Muscle layer of colon (tissue), 2 donors: ENCODE results near the gene DGCR2.
"Not testable (repeated sequence)": the region's sequence is repeated elsewhere in the genome, so short reads cannot be mapped to it uniquely, and the experiment has no call there.

Experiments
- H3K27ac ChIP-seq: one replicate; pipeline ENCODE4 v1.7.0; 2013; ENCODE audit warnings: low read depth, mild to moderate bottlenecking, low read length, moderate library complexity
- H3K27me3 ChIP-seq, 2 donors: one replicate each; pipeline ENCODE4 v1.7.0; 2013; ENCODE audit warnings: low read length in 2 of 2, mild to moderate bottlenecking in 2 of 2; ENCODE audit not compliant: insufficient read depth in 2 of 2, control insufficient read depth in 1 of 2
- H3K36me3 ChIP-seq: one replicate; pipeline ENCODE4 v1.7.0; 2013; ENCODE audit warnings: mild to moderate bottlenecking, low read length; ENCODE audit not compliant: insufficient read depth
- H3K4me1 ChIP-seq: one replicate; pipeline ENCODE4 v1.7.0; 2013; ENCODE audit warnings: mild to moderate bottlenecking, low read length; ENCODE audit not compliant: insufficient read depth
- H3K4me3 ChIP-seq, 2 donors: one replicate each; pipeline ENCODE4 v1.7.0; 2013; ENCODE audit warnings: low read length in 2 of 2, low read depth in 1 of 2, mild to moderate bottlenecking in 1 of 2, moderate library complexity in 1 of 2
- H3K9ac ChIP-seq: one replicate; pipeline ENCODE4 v1.7.0; 2013; ENCODE audit warnings: low read length
- H3K9me3 ChIP-seq: one replicate; pipeline ENCODE4 v1.7.0; 2013; ENCODE audit warnings: mild to moderate bottlenecking, low read length
- donor health status: abdominal sarcoma.
- donor health status: Adenocarcinoma of cecum.

The DGCR2 gene

DNA sequence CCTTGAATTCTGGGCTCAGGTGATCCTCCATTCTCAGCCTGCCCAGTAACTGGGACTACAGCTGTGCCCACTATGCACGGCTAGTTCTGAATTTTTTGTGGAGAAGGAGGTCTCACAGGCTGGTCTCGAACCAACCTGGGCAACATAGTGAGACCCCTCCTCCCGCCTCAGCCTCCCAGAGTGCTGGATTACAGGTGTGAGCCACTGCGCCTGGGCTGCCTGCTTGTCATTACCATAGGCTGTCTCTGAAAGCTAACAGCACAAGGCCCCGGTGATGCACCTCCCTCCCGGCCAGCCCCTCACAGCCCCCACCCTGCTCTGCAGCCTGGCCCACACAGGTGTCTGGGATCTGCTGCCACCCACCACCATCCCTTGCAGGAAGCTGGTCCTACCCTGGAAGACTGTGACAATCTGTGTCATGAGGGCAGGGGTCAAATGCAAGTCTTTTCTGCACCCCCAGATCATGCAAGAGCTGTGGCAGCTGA lies 82.4 kb downstream of the DGCR2 start:
- no peak overlapping the region for H3K9ac ChIP-seq
- no peaks in the 10 kb centered on the region for H3K27me3 ChIP-seq
- H3K36me3 ChIP-seq, result peaks cover 51% of the 10 kb centered on the region
- H3K4me1 ChIP-seq, result no peaks in the 10 kb centered on the region
- no peak overlapping the region for H3K27ac ChIP-seq
- H3K4me3 ChIP-seq, result no peak overlapping the region
- no peaks in the 10 kb centered on the region for H3K9me3 ChIP-seq

DNA sequence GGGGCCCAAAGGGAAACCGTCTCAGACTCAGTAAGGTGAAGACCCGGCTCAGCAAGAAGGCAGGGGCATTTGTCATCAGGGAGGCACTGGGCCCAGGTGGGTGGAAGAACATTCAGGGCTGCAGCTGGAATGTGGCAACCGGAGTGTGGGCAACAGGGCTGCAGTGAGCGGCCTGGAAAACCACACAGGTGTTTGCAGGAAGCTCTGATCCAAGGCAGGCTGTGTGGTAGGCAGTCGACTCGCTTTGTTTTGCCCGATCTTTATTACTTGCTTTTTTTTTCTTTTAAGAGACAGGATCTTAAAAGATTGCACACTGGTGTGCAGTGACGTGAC lies 82.8 kb downstream of the DGCR2 start:
- H3K4me1 ChIP-seq, result no peaks in the 10 kb centered on the region
- no peaks in the 10 kb centered on the region for H3K9me3 ChIP-seq
- H3K27ac ChIP-seq, result no peak overlapping the region
- no peak overlapping the region for H3K4me3 ChIP-seq
- no peak overlapping the region for H3K9ac ChIP-seq
- H3K27me3 ChIP-seq, result no peaks in the 10 kb centered on the region
- peaks cover 46% of the 10 kb centered on the region for H3K36me3 ChIP-seq

GRCh38 chr22:19038728-19039447 lies 83.3 kb downstream of the DGCR2 start:
- Histone ChIP-seq H3K4me1 (no peaks in the 10 kb centered on the region), H3K9me3 (no peaks in the 10 kb centered on the region), H3K27ac (no peak overlapping the region), H3K27me3 (no peaks in the 10 kb centered on the region), H3K9ac (no peak overlapping the region), H3K36me3 (peaks cover 41% of the 10 kb centered on the region), H3K4me3 (no peak overlapping the region)

DNA sequence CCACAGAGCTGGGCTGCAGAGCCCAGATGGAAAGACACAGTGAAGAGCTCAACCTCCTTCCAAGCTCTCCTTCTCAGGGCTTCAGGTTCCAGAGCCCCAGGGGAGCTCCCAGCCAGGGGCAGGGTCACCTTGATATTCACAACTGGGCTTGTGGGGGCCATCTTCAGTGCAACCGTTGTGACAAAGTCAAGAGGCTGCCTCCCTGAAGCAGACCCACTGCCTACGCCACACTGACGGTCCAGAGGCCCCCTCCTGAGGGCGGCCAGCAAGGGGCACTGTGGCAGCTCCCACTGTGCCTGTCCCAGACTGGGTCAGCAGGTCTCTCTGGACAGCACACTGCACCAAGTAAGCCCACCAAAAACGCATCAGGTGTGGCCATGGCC lies 84.1 kb downstream of the DGCR2 start:
- H3K27ac ChIP-seq, result no peak overlapping the region
- H3K9ac ChIP-seq, result no peak overlapping the region
- no peak overlapping the region for H3K4me3 ChIP-seq
- H3K27me3 ChIP-seq, result no peaks in the 10 kb centered on the region
- no peaks in the 10 kb centered on the region for H3K9me3 ChIP-seq
- H3K36me3 ChIP-seq, result peaks cover 35% of the 10 kb centered on the region
- H3K4me1 ChIP-seq, result no peaks in the 10 kb centered on the region

DNA sequence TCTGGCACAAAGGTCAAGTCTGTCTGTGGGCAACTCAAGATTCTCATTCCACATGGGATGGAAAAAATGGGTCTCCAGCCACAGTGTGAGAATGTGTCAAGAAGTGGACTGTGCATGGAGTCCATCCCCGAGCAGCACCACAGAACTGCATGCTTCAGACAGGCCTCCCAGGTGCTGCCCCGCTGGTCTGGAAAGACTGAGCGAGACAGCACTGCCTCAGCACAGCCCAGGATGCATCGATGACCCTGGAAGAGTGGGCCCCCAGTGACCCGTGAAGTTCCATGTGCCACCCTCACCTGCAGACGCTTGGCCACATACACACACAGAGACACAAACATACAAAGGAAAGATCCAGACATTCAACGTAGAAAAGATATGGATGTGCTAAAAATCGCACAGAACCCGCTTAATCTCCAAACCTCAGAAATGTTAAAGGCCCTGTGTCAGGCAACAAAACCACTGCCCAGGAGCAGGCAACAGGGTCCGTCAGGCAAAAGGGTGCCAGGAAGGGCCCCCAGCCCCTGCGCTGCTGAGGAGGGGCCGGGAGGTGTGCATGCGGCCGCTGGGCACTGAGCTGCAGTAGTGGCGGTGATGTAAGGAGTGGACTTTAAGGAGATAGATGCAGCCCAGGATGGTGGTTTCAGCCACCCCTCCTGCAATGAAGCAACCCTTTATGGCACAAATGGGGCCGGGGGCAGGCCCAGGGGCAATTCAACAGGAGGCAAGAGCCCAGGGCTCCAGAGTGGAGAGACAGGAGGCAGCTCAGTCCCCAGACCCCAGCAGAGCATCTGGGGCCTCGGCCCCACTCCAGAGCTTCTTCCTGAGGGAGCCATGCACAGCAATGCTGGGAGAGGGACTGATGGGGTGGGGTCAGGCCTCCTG lies 84.7 kb downstream of the DGCR2 start:
- no peak overlapping the region for H3K27ac ChIP-seq
- H3K9me3 ChIP-seq, result no peaks in the 10 kb centered on the region
- no peak overlapping the region for H3K9ac ChIP-seq
- H3K36me3 ChIP-seq, result peaks cover 29% of the 10 kb centered on the region
- no peaks in the 10 kb centered on the region for H3K27me3 ChIP-seq
- no peak overlapping the region for H3K4me3 ChIP-seq
- H3K4me1 ChIP-seq, result no peaks in the 10 kb centered on the region

GRCh38 chr22:19036523-19037273 lies 85.5 kb downstream of the DGCR2 start:
- H3K36me3 ChIP-seq, result peaks cover 21% of the 10 kb centered on the region
- no peaks in the 10 kb centered on the region for H3K27me3 ChIP-seq
- H3K27ac ChIP-seq, result no peak overlapping the region
- no peak overlapping the region for H3K9ac ChIP-seq
- no peaks in the 10 kb centered on the region for H3K9me3 ChIP-seq
- H3K4me1 ChIP-seq, result no peaks in the 10 kb centered on the region
- H3K4me3 ChIP-seq, result no peak overlapping the region

- H3K27ac ChIP-seq, result no peak overlapping the region
- no peaks in the 10 kb centered on the region for H3K27me3 ChIP-seq
- H3K4me3 ChIP-seq, result no peak overlapping the region
These were observed 86.0 kb downstream of the DGCR2 start for GRCh38 chr22:19036229-19036522.

DNA sequence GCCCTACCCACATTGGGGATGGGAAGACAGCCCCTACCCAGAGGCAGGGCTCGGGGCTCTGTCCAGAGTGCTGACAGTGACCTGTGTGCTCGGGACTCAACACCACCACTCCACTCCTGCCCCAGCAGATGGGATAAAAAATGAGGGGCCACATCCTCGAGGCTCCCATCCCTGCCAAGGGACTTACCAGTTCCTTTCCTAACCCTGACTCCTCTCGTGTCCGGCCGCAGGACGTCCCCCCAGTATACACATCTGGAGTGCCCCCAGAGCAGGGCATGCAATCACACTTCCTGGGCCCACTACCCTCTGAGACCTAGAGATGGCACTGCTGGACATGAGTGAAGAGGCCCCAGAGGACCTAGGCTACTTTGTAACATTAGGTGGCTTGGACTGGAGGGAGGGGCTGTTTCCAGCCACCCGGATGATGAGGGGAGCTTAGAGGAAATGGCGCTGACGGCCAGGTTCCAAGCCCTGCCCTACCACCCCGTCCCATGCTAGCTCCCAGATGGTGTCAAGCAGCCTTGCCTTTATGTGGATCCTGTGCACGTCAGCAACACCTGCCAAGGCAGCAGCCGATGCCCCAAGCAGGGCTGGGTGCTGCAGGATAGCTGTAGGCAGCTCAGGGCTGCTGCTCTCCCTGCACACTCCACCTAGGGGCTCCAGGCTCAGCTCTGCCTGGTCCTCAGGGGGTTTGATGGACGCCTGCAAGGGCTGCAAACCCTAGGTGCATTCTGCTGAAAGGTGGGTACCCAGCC lies 86.6 kb downstream of the DGCR2 start:
- Histone ChIP-seq H3K27ac (no peak overlapping the region), H3K36me3 (peaks cover 14% of the 10 kb centered on the region), H3K4me1 (no peaks in the 10 kb centered on the region), H3K9me3 (no peaks in the 10 kb centered on the region), H3K27me3 (no peaks in the 10 kb centered on the region), H3K4me3 (no peak overlapping the region), H3K9ac (no peak overlapping the region)

More at GRCh38 chr22:19036229-19036522, 86.0 kb downstream of the DGCR2 start:
- no peaks in the 10 kb centered on the region for H3K4me1 ChIP-seq
- H3K36me3 ChIP-seq, result peaks cover 16% of the 10 kb centered on the region
- H3K9ac ChIP-seq, result no peak overlapping the region
- no peaks in the 10 kb centered on the region for H3K9me3 ChIP-seq

GRCh38 chr22:19035126-19035473 lies 87.1 kb downstream of the DGCR2 start:
- H3K4me1 ChIP-seq, H3K27ac ChIP-seq, H3K4me3 ChIP-seq, H3K27me3 ChIP-seq, H3K9me3 ChIP-seq, H3K36me3 ChIP-seq, H3K9ac ChIP-seq: not testable (repeated sequence)

DNA sequence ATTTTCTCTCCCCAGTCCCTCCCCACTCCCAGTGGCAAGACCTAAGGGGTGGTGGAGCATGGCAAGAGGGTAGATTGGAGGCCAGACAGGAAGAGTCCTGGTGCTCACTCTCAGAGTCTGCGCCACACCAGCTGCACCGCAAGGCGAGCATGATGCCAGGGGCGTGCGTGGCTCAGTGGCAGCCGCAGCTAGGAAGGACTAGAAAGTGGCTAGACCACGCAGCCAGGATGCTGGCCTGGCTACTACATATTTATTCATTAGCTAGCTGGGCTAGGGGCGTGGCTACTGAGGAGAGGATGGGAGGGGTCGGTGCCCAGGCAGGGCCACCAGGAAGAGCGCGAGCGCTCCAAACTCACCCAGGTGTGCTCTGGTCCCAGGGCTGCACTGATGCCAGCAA lies 87.5 kb downstream of the DGCR2 start:
- not testable (repeated sequence) for H3K9me3 ChIP-seq, H3K9ac ChIP-seq, H3K4me1 ChIP-seq, H3K27ac ChIP-seq, H3K36me3 ChIP-seq, H3K4me3 ChIP-seq, H3K27me3 ChIP-seq

GRCh38 chr22:19034031-19034723 lies 88.0 kb downstream of the DGCR2 start:
- not testable (repeated sequence) for H3K36me3 ChIP-seq, H3K4me1 ChIP-seq, H3K27me3 ChIP-seq, H3K27ac ChIP-seq, H3K4me3 ChIP-seq, H3K9me3 ChIP-seq, H3K9ac ChIP-seq
